Activated naive CD8-positive, alpha-beta T cell treated with anti-CD3 and anti-CD28 coated beads, Interleukin-2, amount 50 U/mL, for 24 hours (primary cell): Measurements from ENCODE around the gene FKRP.
"Not testable (repeated sequence)": the region's sequence is repeated elsewhere in the genome, so short reads cannot be mapped to it uniquely, and the experiment has no call there.

Source experiments
- ATAC-seq: fragments of 150-1000 bp; cut with Tn5 transposase; one replicate; pipeline ENCODE4 v1.10.0; 2021
- DNase-seq: peaks from one replicate; pipeline ENCODE4 v3.0.0; 2021
- H3K27ac Mint-ChIP-seq: one replicate; pipeline ENCODE4 v1.8.0; 2021; ENCODE audit warnings: mild to moderate bottlenecking, mixed read lengths
- H3K27me3 Mint-ChIP-seq: one replicate; pipeline ENCODE4 v1.8.0; 2021; ENCODE audit warnings: mixed read lengths
- H3K36me3 Mint-ChIP-seq: one replicate; pipeline ENCODE4 v1.8.0; 2021; ENCODE audit warnings: low read depth, mixed read lengths
- H3K4me1 Mint-ChIP-seq: one replicate; pipeline ENCODE4 v1.8.0; 2021; ENCODE audit warnings: mixed read lengths
- H3K4me3 Mint-ChIP-seq: one replicate; pipeline ENCODE4 v1.8.0; 2021; ENCODE audit warnings: mild to moderate bottlenecking, moderate library complexity, mixed read lengths
- H3K9me3 Mint-ChIP-seq: one replicate; pipeline ENCODE4 v1.8.0; 2021; ENCODE audit warnings: mixed read lengths

FKRP gene

GRCh38 chr19:46755077-46755852 is 9.4 kb downstream of the FKRP start:
- ATAC-seq: no peak

GRCh38 chr19:46755853-46756543 is 10.1 kb downstream of the FKRP start:
- Mint-ChIP-seq H3K9me3 (no peaks in the 10 kb centered on the region), H3K4me3 (no peak overlapping the region), H3K4me1 (peaks cover 5% of the 10 kb centered on the region), H3K36me3 (peaks cover 3% of the 10 kb centered on the region), H3K27ac (no peak overlapping the region), H3K27me3 (no peaks in the 10 kb centered on the region)
- no peak for ATAC-seq
- no peak for DNase-seq

More at GRCh38 chr19:46755077-46755852, 9.4 kb downstream of the FKRP start:
- no peak for DNase-seq
- H3K36me3 Mint-ChIP-seq: peaks cover 3% of the 10 kb centered on the region
- no peak overlapping the region for H3K4me3 Mint-ChIP-seq
- H3K27ac Mint-ChIP-seq: no peak overlapping the region
- no peaks in the 10 kb centered on the region for H3K9me3 Mint-ChIP-seq
- H3K27me3 Mint-ChIP-seq: no peaks in the 10 kb centered on the region
- H3K4me1 Mint-ChIP-seq: peaks cover 5% of the 10 kb centered on the region

GRCh38 chr19:46756544-46756888 is 10.7 kb downstream of the FKRP start:
- Mint-ChIP-seq H3K27me3 (no peaks in the 10 kb centered on the region), H3K4me1 (peaks cover 5% of the 10 kb centered on the region), H3K36me3 (peaks cover 3% of the 10 kb centered on the region), H3K4me3 (no peak overlapping the region), H3K9me3 (no peaks in the 10 kb centered on the region), H3K27ac (no peak overlapping the region)
- ATAC-seq: no peak
- no peak for DNase-seq

- H3K4me3 Mint-ChIP-seq: no peak overlapping the region
- no peak for DNase-seq
- ATAC-seq: no peak
- H3K27me3 Mint-ChIP-seq: no peaks in the 10 kb centered on the region
- peaks cover 3% of the 10 kb centered on the region for H3K36me3 Mint-ChIP-seq
- H3K4me1 Mint-ChIP-seq: peaks cover 2% of the 10 kb centered on the region
- no peaks in the 10 kb centered on the region for H3K9me3 Mint-ChIP-seq
- no peak overlapping the region for H3K27ac Mint-ChIP-seq
Measured at GRCh38 chr19:46759206-46759605, 13.3 kb downstream of the FKRP start.

GRCh38 chr19:46759817-46760333 is 14.0 kb downstream of the FKRP start:
- Mint-ChIP-seq H3K27ac (no peak overlapping the region), H3K36me3 (peaks cover 3% of the 10 kb centered on the region), H3K4me1 (peaks cover 2% of the 10 kb centered on the region), H3K4me3 (no peak overlapping the region), H3K9me3 (no peaks in the 10 kb centered on the region), H3K27me3 (no peaks in the 10 kb centered on the region)
- ATAC-seq: no peak
- no peak for DNase-seq

- Mint-ChIP-seq H3K27me3 (no peaks in the 10 kb centered on the region), H3K36me3 (no peaks in the 10 kb centered on the region), H3K4me3 (no peak overlapping the region), H3K9me3 (no peaks in the 10 kb centered on the region), H3K4me1 (peaks cover 2% of the 10 kb centered on the region), H3K27ac (no peak overlapping the region)
- ATAC-seq (no peak), DNase-seq (no peak)
Measured at GRCh38 chr19:46760363-46760762, 14.5 kb downstream of the FKRP start.

- not testable (repeated sequence) for H3K9me3 Mint-ChIP-seq, H3K27ac Mint-ChIP-seq, ATAC-seq, H3K27me3 Mint-ChIP-seq, H3K36me3 Mint-ChIP-seq, H3K4me3 Mint-ChIP-seq, H3K4me1 Mint-ChIP-seq, DNase-seq
Measured at GRCh38 chr19:46760897-46761296, 15.0 kb downstream of the FKRP start.

GRCh38 chr19:46761418-46761831 is 15.6 kb downstream of the FKRP start:
- ATAC-seq (no peak), DNase-seq (no peak)
- no peaks in the 10 kb centered on the region for H3K27me3 Mint-ChIP-seq

GRCh38 chr19:46762245-46762890 is 16.5 kb downstream of the FKRP start:
- Mint-ChIP-seq H3K9me3 (no peaks in the 10 kb centered on the region), H3K4me1 (no peaks in the 10 kb centered on the region), H3K4me3 (no peak overlapping the region), H3K36me3 (no peaks in the 10 kb centered on the region), H3K27ac (no peak overlapping the region), H3K27me3 (no peaks in the 10 kb centered on the region)
- ATAC-seq (no peak), DNase-seq (no peak)

More at GRCh38 chr19:46761418-46761831, 15.6 kb downstream of the FKRP start:
- Mint-ChIP-seq H3K4me3 (no peak overlapping the region), H3K9me3 (no peaks in the 10 kb centered on the region), H3K36me3 (no peaks in the 10 kb centered on the region), H3K4me1 (peaks cover 2% of the 10 kb centered on the region), H3K27ac (no peak overlapping the region)

- H3K4me1 Mint-ChIP-seq: no peaks in the 10 kb centered on the region
- no peaks in the 10 kb centered on the region for H3K9me3 Mint-ChIP-seq
- H3K27me3 Mint-ChIP-seq: no peaks in the 10 kb centered on the region
- no peak for ATAC-seq
- H3K36me3 Mint-ChIP-seq: no peaks in the 10 kb centered on the region
- no peak overlapping the region for H3K4me3 Mint-ChIP-seq
- DNase-seq: no peak
- H3K27ac Mint-ChIP-seq: no peak overlapping the region
Measured at GRCh38 chr19:46764817-46765291, 19.0 kb downstream of the FKRP start.

GRCh38 chr19:46766569-46767317 is 20.9 kb downstream of the FKRP start:
- no peaks in the 10 kb centered on the region for H3K27me3 Mint-ChIP-seq
- no peaks in the 10 kb centered on the region for H3K4me1 Mint-ChIP-seq
- H3K27ac Mint-ChIP-seq: no peak overlapping the region
- H3K36me3 Mint-ChIP-seq: peaks cover 2% of the 10 kb centered on the region
- H3K4me3 Mint-ChIP-seq: no peak overlapping the region
- no peaks in the 10 kb centered on the region for H3K9me3 Mint-ChIP-seq
- peak; percentile 70 for DNase-seq
- peak; percentile 65 for ATAC-seq

GRCh38 chr19:46768746-46769145 is 22.9 kb downstream of the FKRP start:
- not testable (repeated sequence) for DNase-seq, H3K27me3 Mint-ChIP-seq, H3K27ac Mint-ChIP-seq, H3K36me3 Mint-ChIP-seq, H3K9me3 Mint-ChIP-seq, H3K4me3 Mint-ChIP-seq, ATAC-seq, H3K4me1 Mint-ChIP-seq

- no peaks in the 10 kb centered on the region for H3K27me3 Mint-ChIP-seq
- H3K36me3 Mint-ChIP-seq: peaks cover 31% of the 10 kb centered on the region
- H3K27ac Mint-ChIP-seq: no peak overlapping the region
- H3K4me1 Mint-ChIP-seq: peaks cover 4% of the 10 kb centered on the region
- H3K4me3 Mint-ChIP-seq: no peak overlapping the region
- DNase-seq: no peak
- no peak for ATAC-seq
- no peaks in the 10 kb centered on the region for H3K9me3 Mint-ChIP-seq
Measured at GRCh38 chr19:46772170-46773017, 26.5 kb downstream of the FKRP start.
